OCI-LY7 (cell line): ENCODE data around the gene POU1F1. TPM values are rescaled to one million over a fixed set of nuclear protein-coding genes. Genes with fewer than 3 reads are reported as not detected.
"Not testable (repeated sequence)": the region's sequence is repeated elsewhere in the genome, so short reads cannot be mapped to it uniquely, and the experiment has no call there.

Source experiments
- BruUV-seq: library from RNA; stranded (reverse); fragments of 400-500 nt; replicated peaks from 2 replicates; lab custom pipeline; 2021; lab: Mats Ljungman, UMichigan
- CTCF ChIA-PET: fragments of 300-600 bp; sonication (Branson Sonifier 250); formaldehyde crosslinking; loops from one replicate; lab custom pipeline; 2022; ENCODE audit warnings: antibody characterized with exemption; ENCODE audit not compliant: unreplicated experiment; lab: Charles Lee
- POLR2A ChIA-PET: fragments of 300-600 bp; sonication (Branson Sonifier 250); formaldehyde crosslinking; loops from one replicate; lab custom pipeline; 2022; ENCODE audit warnings: antibody characterized with exemption; lab: Charles Lee
- DNase-seq: peaks from one replicate; pipeline ENCODE4 v3.0.0-alpha.2; 2015; ENCODE audit warnings: low spot score
- H2AFZ ChIP-seq: fragments of 200-600 bp; sonication (generic), shearing (Covaris generic); 2 replicates; pipeline ENCODE4 v1.6.1; 2014; ENCODE audit warnings: mild to moderate bottlenecking, antibody characterized with exemption, low read length, moderate library complexity
- H3K27ac ChIP-seq: fragments of 200-600 bp; sonication (generic); 2 replicates; pipeline ENCODE4 v1.5.1; 2014; ENCODE audit warnings: mixed run types, low read depth, mild to moderate bottlenecking, moderate library complexity, low read length, inconsistent platforms; ENCODE audit not compliant: poor library complexity, severe bottlenecking
- H3K36me3 ChIP-seq: fragments of 200-600 bp; sonication (generic); 2 replicates; pipeline ENCODE4 v1.6.1; 2014; ENCODE audit warnings: mild to moderate bottlenecking, antibody characterized with exemption, low read length, moderate library complexity, mixed read lengths; ENCODE audit not compliant: insufficient read depth
- H3K4me1 ChIP-seq: fragments of 200-600 bp; sonication (generic); 2 replicates; pipeline ENCODE4 v1.5.1; 2014; ENCODE audit warnings: mild to moderate bottlenecking, low read length; ENCODE audit not compliant: insufficient read depth, poor library complexity, severe bottlenecking
- H3K4me2 ChIP-seq: fragments of 200-600 bp; sonication (generic); 2 replicates; pipeline ENCODE4 v1.6.1; 2014; ENCODE audit warnings: mild to moderate bottlenecking, low read length
- H3K4me3 ChIP-seq: fragments of 200-600 bp; sonication (generic); 2 replicates; pipeline ENCODE4 v1.5.1; 2014; ENCODE audit warnings: mild to moderate bottlenecking, low read depth, low read length; ENCODE audit not compliant: poor library complexity, severe bottlenecking
- H3K79me2 ChIP-seq: fragments of 200-600 bp; sonication (generic); 2 replicates; pipeline ENCODE4 v1.6.1; 2016; ENCODE audit warnings: low read depth, mild to moderate bottlenecking, low read length, moderate library complexity, mixed read lengths; ENCODE audit not compliant: insufficient read depth
- H3K9me2 ChIP-seq: fragments of 200-600 bp; sonication (generic); 2 replicates; pipeline ENCODE4 v1.6.1; 2016; ENCODE audit warnings: mild to moderate bottlenecking, low read length, mixed read lengths; ENCODE audit not compliant: insufficient read depth
- H3K9me3 ChIP-seq: fragments of 200-600 bp; sonication (generic); 2 replicates; pipeline ENCODE4 v1.6.1; 2014; ENCODE audit warnings: mild to moderate bottlenecking, mixed run types, low read length, mixed read lengths
- H4K20me1 ChIP-seq: fragments of 200-600 bp; sonication (generic); 2 replicates; pipeline ENCODE4 v1.6.1; 2014; ENCODE audit warnings: mild to moderate bottlenecking, antibody characterized with exemption, low read length, moderate library complexity, mixed read lengths; ENCODE audit not compliant: insufficient read depth
- CTCF ChIP-seq: fragments of 200-600 bp; sonication (generic); conservative IDR thresholded peaks from 2 replicates; pipeline ENCODE4 v1.5.1; 2014; ENCODE audit warnings: mild to moderate bottlenecking, antibody characterized with exemption, low read length, moderate library complexity, mixed read lengths
- EZH2phosphoT487 ChIP-seq: fragments of 200-600 bp; sonication (generic); IDR thresholded peaks from 2 replicates; pipeline ENCODE4 v1.6.1; 2018; ENCODE audit warnings: low read depth, borderline replicate concordance, mild to moderate bottlenecking, mixed run types, antibody characterized with exemption, low read length, moderate library complexity, mixed read lengths
- intact Hi-C: fragments of 100-400 bp; cut with micrococcal nuclease; formaldehyde crosslinking; loops from one replicate; pipeline ENCODE4 v1.10.0; 2022; ENCODE audit not compliant: unreplicated experiment
- total RNA-seq, 2 experiments: library from RNA; depleted of rRNA in 1 of 2; stranded (reverse); fragments of >200 nt in 1 of 2; shearing (Covaris generic) in 1 of 2; gene quantifications; 2 replicates each; pipeline ENCODE4 v1.2.3, GENCODE V29; 2014 to 2022

The POU1F1 gene
- total RNA-seq, 2 experiments from 2014 or later = not detected

GRCh38 chr3:87250009-87250408 is 26.4 kb downstream of the POU1F1 start:
- H3K9me2 ChIP-seq = no peaks in the 10 kb centered on the region
- H3K4me2 ChIP-seq = no peak overlapping the region
- H4K20me1 ChIP-seq = no peaks in the 10 kb centered on the region
- POLR2A ChIA-PET = no interaction called here
- BruUV-seq = no TSS peak
- no peak for TF ChIP-seq EZH2phosphoT487
- TF ChIP-seq CTCF = no peak
- H3K9me3 ChIP-seq = no peaks in the 10 kb centered on the region
- intact Hi-C loops = no loop called here
- no peaks in the 10 kb centered on the region for H3K79me2 ChIP-seq
- CTCF ChIA-PET = no interaction called here
- H3K36me3 ChIP-seq = peaks cover 36% of the 10 kb centered on the region; the same call in 1 of the 2 replicates
- H3K4me1 ChIP-seq = no peaks in the 10 kb centered on the region
- no peak overlapping the region for H3K27ac ChIP-seq
- H3K4me3 ChIP-seq = no peak overlapping the region
- no peak overlapping the region for H2AFZ ChIP-seq
- no peak for DNase-seq

GRCh38 chr3:87248831-87249230 is 27.6 kb downstream of the POU1F1 start:
- H3K79me2 ChIP-seq = no peaks in the 10 kb centered on the region
- peaks cover 33% of the 10 kb centered on the region; the same call in 1 of the 2 replicates for H3K36me3 ChIP-seq
- H3K27ac ChIP-seq = no peak overlapping the region
- CTCF ChIA-PET = no interaction called here
- no peaks in the 10 kb centered on the region for H3K9me3 ChIP-seq
- H2AFZ ChIP-seq = no peak overlapping the region
- intact Hi-C loops = no loop called here
- no peaks in the 10 kb centered on the region for H3K9me2 ChIP-seq
- POLR2A ChIA-PET = interaction anchor here (0.6 to 1.5 kb wide), 2 partner anchors 21 to 753 kb away, joined by 3 to 4 read pairs; partner anchors contain the start of gene CHMP2B
- H4K20me1 ChIP-seq = no peaks in the 10 kb centered on the region
- no peak overlapping the region for H3K4me3 ChIP-seq
- H3K4me1 ChIP-seq = no peaks in the 10 kb centered on the region
- DNase-seq = no peak
- no TSS peak for BruUV-seq
- no peak for TF ChIP-seq CTCF
- no peak for TF ChIP-seq EZH2phosphoT487
- no peak overlapping the region for H3K4me2 ChIP-seq

GRCh38 chr3:87248231-87248630 is 28.2 kb downstream of the POU1F1 start:
- H3K79me2 ChIP-seq, DNase-seq, CTCF ChIA-PET, H4K20me1 ChIP-seq, H3K4me1 ChIP-seq, H3K27ac ChIP-seq, H2AFZ ChIP-seq, H3K4me2 ChIP-seq, H3K9me3 ChIP-seq, intact Hi-C loops, BruUV-seq, H3K9me2 ChIP-seq, H3K4me3 ChIP-seq: not testable (repeated sequence)
- POLR2A ChIA-PET = interaction anchor here (0.6 to 1.5 kb wide), 4 partner anchors 21 to 51 kb away, joined by 3 to 4 read pairs (median 4); partner anchors contain the start of gene CHMP2B
- peaks cover 29% of the 10 kb centered on the region; the same call in 1 of the 2 replicates for H3K36me3 ChIP-seq
